GM18870 (cell line): Measurements from ENCODE around the gene METTL26.

Source experiments
- ATAC-seq: cut with Tn5 transposase; IDR thresholded peaks from one replicate; pipeline ENCODE4 v1.9.1; 2021; ENCODE audit warnings: moderate library complexity; ENCODE audit not compliant: unreplicated experiment

Gene METTL26

DNA sequence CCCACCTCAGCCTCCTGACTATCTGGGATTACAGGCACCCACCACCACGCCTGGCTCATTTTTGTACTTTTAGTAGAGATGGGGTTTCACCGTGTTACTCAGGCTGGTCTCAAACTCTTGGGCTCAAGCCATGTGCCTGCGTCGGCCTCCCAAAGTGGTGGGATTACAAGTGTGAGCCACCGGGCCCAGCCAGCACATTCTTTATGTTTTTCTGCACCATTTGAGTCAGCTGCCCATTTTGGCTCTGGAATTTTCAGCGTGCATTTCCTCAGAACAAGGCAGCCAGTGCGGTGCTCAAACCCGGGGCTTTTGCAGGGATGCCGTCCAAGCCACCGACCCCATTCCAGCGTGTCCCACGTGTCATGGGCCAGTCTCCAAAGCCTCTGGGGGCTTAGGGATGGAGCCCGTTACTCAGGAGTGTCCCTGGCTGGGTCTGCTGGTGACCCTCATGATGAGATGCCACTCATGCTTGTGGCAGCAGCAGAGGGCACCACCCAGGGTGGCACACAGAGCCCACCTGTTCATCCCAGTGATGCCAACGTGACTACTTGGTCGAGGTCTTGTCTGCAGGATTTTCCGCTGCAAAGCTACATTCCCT lies 50.0 kb downstream of the METTL26 start:
- no peak for ATAC-seq

DNA sequence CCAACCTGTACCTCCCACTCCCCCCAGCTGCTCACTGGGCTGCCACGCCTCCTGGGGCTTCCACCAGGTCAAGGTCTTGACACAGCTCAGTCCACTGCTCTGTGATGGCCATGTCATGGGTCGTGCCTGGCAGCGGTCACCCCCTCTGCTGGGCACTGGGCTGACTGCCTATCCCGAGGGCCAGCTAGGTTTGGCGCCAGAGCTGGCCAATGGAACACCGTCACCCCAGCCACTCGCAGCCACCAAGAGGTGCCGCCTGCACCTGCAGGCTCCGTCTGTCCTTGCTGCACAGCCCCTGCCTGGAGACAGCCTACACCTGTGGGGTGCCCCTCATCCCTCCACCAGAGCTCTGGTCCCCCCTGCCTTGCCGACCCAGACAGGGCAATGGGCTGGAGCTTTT lies 50.8 kb downstream of the METTL26 start:
- no peak for ATAC-seq
